Central memory CD8-positive, alpha-beta T cell (primary cell): ENCODE data around the gene ZFPM1.

ENCODE experiments used
- ATAC-seq: fragments of 150-1000 bp; cut with Tn5 transposase; replicated peaks from 2 replicates; pipeline ENCODE4 v1.10.0; 2022; ENCODE audit warnings: mild to moderate bottlenecking, moderate FRiP score, moderate number of reproducible peaks; ENCODE audit not compliant: poor library complexity, severe bottlenecking; ENCODE audit errors: extremely low read depth
- DNase-seq, 2 donors: peaks; one replicate each; pipeline ENCODE4 v3.0.0; 2021; ENCODE audit warnings: low spot score in 2 of 2
- H3K27ac Mint-ChIP-seq: one replicate; pipeline ENCODE4 v1.8.0; 2022; ENCODE audit warnings: low read depth, mild to moderate bottlenecking, moderate library complexity, mixed read lengths
- H3K27me3 Mint-ChIP-seq: one replicate; pipeline ENCODE4 v1.8.0; 2022; ENCODE audit warnings: mixed read lengths
- H3K36me3 Mint-ChIP-seq: one replicate; pipeline ENCODE4 v1.8.0; 2022; ENCODE audit warnings: mild to moderate bottlenecking, moderate library complexity, mixed read lengths; ENCODE audit not compliant: insufficient read depth
- H3K4me1 Mint-ChIP-seq: one replicate; pipeline ENCODE4 v1.8.0; 2022; ENCODE audit warnings: mixed read lengths
- H3K4me3 Mint-ChIP-seq: one replicate; pipeline ENCODE4 v1.8.0; 2022; ENCODE audit warnings: mild to moderate bottlenecking, moderate library complexity, mixed read lengths
- H3K9me3 Mint-ChIP-seq: one replicate; pipeline ENCODE4 v1.8.0; 2022; ENCODE audit warnings: mixed read lengths

ZFPM1 gene

GRCh38 chr16:88535191-88535856 lies 82.2 kb downstream of the ZFPM1 start:
- Mint-ChIP-seq H3K9me3 (no peaks in the 10 kb centered on the region), H3K36me3 (peaks cover 29% of the 10 kb centered on the region), H3K27ac (peak overlapping the region; percentile 82), H3K4me1 (peaks cover 38% of the 10 kb centered on the region), H3K27me3 (no peaks in the 10 kb centered on the region), H3K4me3 (peak overlapping the region; percentile 65)
- no peak for ATAC-seq
- no peak for DNase-seq

- ATAC-seq (no peak), DNase-seq (no peak)
- Mint-ChIP-seq H3K9me3 (no peaks in the 10 kb centered on the region), H3K4me1 (peaks cover 38% of the 10 kb centered on the region), H3K4me3 (peak overlapping the region; percentile 65), H3K27ac (peak overlapping the region; percentile 82), H3K27me3 (no peaks in the 10 kb centered on the region), H3K36me3 (peaks cover 27% of the 10 kb centered on the region)
Observed at GRCh38 chr16:88535857-88536222, 82.8 kb downstream of the ZFPM1 start.

- DNase-seq, result no peak
- no peaks in the 10 kb centered on the region for H3K9me3 Mint-ChIP-seq
- no peaks in the 10 kb centered on the region for H3K27me3 Mint-ChIP-seq
- ATAC-seq, result no peak
- peaks cover 22% of the 10 kb centered on the region for H3K36me3 Mint-ChIP-seq
- H3K4me3 Mint-ChIP-seq, result no peak overlapping the region
- H3K4me1 Mint-ChIP-seq, result peaks cover 37% of the 10 kb centered on the region
- H3K27ac Mint-ChIP-seq, result no peak overlapping the region
Observed at GRCh38 chr16:88536510-88536909, 83.4 kb downstream of the ZFPM1 start.

- no peak for ATAC-seq
- Mint-ChIP-seq H3K4me3 (no peak overlapping the region), H3K27me3 (no peaks in the 10 kb centered on the region), H3K9me3 (no peaks in the 10 kb centered on the region), H3K4me1 (peaks cover 32% of the 10 kb centered on the region), H3K27ac (peak overlapping the region; percentile 69), H3K36me3 (peaks cover 15% of the 10 kb centered on the region)
- no peak for DNase-seq
Observed at GRCh38 chr16:88536971-88537751, 84.1 kb downstream of the ZFPM1 start.

GRCh38 chr16:88537859-88538258 lies 84.8 kb downstream of the ZFPM1 start:
- Mint-ChIP-seq H3K27ac (peak overlapping the region; percentile 69), H3K9me3 (no peaks in the 10 kb centered on the region), H3K27me3 (no peaks in the 10 kb centered on the region), H3K4me3 (no peak overlapping the region), H3K4me1 (peaks cover 32% of the 10 kb centered on the region), H3K36me3 (peaks cover 15% of the 10 kb centered on the region)
- no peak for DNase-seq
- no peak for ATAC-seq

- ATAC-seq (no peak), DNase-seq (no peak)
- H3K27ac Mint-ChIP-seq, result peak overlapping the region; percentile 77
- no peaks in the 10 kb centered on the region for H3K27me3 Mint-ChIP-seq
- peaks cover 4% of the 10 kb centered on the region for H3K9me3 Mint-ChIP-seq
- no peak overlapping the region for H3K4me3 Mint-ChIP-seq
- H3K4me1 Mint-ChIP-seq, result peaks cover 32% of the 10 kb centered on the region
- H3K36me3 Mint-ChIP-seq, result peaks cover 15% of the 10 kb centered on the region
Observed at GRCh38 chr16:88538366-88539060, 85.4 kb downstream of the ZFPM1 start.

- ATAC-seq (no peak), DNase-seq (no peak)
- Mint-ChIP-seq H3K27me3 (no peaks in the 10 kb centered on the region), H3K27ac (peak overlapping the region; percentile 77), H3K9me3 (peaks cover 7% of the 10 kb centered on the region), H3K4me1 (peaks cover 32% of the 10 kb centered on the region), H3K4me3 (no peak overlapping the region), H3K36me3 (peaks cover 15% of the 10 kb centered on the region)
Observed at GRCh38 chr16:88539261-88539651, 86.2 kb downstream of the ZFPM1 start.

GRCh38 chr16:88539652-88540345 lies 86.7 kb downstream of the ZFPM1 start:
- Mint-ChIP-seq H3K36me3 (peaks cover 14% of the 10 kb centered on the region), H3K4me3 (peak overlapping the region; percentile 7), H3K9me3 (peaks cover 7% of the 10 kb centered on the region), H3K4me1 (peaks cover 30% of the 10 kb centered on the region), H3K27me3 (no peaks in the 10 kb centered on the region), H3K27ac (peak overlapping the region; percentile 57)
- DNase-seq, result no peak
- ATAC-seq, result no peak

GRCh38 chr16:88540346-88540977 lies 87.4 kb downstream of the ZFPM1 start:
- H3K4me3 Mint-ChIP-seq, result peak overlapping the region; percentile 50
- ATAC-seq (no peak), DNase-seq (no peak)
- no peaks in the 10 kb centered on the region for H3K27me3 Mint-ChIP-seq
- peaks cover 24% of the 10 kb centered on the region for H3K4me1 Mint-ChIP-seq
- H3K36me3 Mint-ChIP-seq, result peaks cover 12% of the 10 kb centered on the region
- peaks cover 7% of the 10 kb centered on the region for H3K9me3 Mint-ChIP-seq
- peak overlapping the region; percentile 57 for H3K27ac Mint-ChIP-seq

- ATAC-seq, result no peak
- DNase-seq, result no peak
- H3K36me3 Mint-ChIP-seq, result peaks cover 6% of the 10 kb centered on the region
- H3K27me3 Mint-ChIP-seq, result no peaks in the 10 kb centered on the region
- no peak overlapping the region for H3K27ac Mint-ChIP-seq
- H3K4me1 Mint-ChIP-seq, result peaks cover 24% of the 10 kb centered on the region
- H3K9me3 Mint-ChIP-seq, result peaks cover 7% of the 10 kb centered on the region
- no peak overlapping the region for H3K4me3 Mint-ChIP-seq
Observed at GRCh38 chr16:88541831-88542616, 88.9 kb downstream of the ZFPM1 start.

GRCh38 chr16:88543230-88543813 lies 90.2 kb downstream of the ZFPM1 start:
- Mint-ChIP-seq H3K4me1 (peaks cover 19% of the 10 kb centered on the region), H3K36me3 (peaks cover 2% of the 10 kb centered on the region)
- ATAC-seq, result no peak

More at GRCh38 chr16:88543230-88543813, 90.2 kb downstream of the ZFPM1 start:
- Mint-ChIP-seq H3K27me3 (no peaks in the 10 kb centered on the region), H3K9me3 (peaks cover 7% of the 10 kb centered on the region), H3K4me3 (no peak overlapping the region), H3K27ac (no peak overlapping the region)
- DNase-seq, result no peak
